DMS53 treated with DMSO at 0.1 percent for 48 hours (cell line): Measurements from ENCODE around the gene BAHD1.

Experiments used
- DNase-seq: peaks from one replicate; lab custom pipeline; 2025; ENCODE audit not compliant: unreplicated experiment; lab: John Stamatoyannopoulos, UW

The BAHD1 gene

DNA sequence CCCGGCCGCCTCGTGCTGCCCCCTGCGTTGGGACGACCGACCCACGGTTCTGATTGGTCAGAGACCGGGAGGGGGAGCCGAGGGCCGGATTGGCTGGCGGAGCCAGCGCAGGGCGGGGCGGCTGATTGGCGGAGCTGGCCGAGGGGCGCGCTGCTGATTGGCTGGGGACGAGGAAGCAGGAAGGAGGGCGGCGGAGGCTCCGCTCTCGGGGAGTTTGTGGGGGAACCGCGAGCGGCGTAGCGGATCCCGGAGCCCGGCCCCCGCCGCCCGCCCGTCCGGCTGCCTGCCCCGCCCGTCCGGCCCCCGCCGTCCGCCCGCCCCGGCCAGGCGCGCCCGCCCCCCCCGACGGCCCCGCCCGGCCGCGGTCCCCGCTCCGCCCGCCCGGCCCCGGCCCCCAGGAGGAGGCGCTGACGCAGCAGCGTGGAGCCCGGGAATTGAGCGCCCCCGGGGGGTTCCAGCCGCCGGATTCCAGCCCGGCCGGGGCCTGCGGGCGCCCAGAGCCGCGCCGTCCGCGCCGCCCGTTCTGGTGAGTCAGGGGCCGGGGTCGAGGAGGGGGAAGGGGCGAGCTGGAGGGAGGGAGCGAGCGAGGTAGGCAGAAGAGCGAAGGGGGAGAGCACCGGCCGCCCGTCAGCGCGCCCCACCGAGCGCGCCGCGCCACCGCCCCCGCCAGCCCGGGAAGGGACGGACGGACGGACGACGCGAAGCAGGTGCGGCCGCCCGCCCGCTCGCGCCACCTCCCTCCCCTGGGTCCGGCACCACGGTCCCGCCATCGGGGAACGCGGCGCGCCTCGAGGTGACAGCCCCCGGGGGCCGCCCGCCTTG lies at the start of gene BAHD1:
Gene BAHD1, plus strand, starts transcription at position 211 of the 822 bp plus-strand sequence. CDS start 17,512 bp downstream, outside the sequence.
- DNase-seq, result peak; percentile 70

DNA sequence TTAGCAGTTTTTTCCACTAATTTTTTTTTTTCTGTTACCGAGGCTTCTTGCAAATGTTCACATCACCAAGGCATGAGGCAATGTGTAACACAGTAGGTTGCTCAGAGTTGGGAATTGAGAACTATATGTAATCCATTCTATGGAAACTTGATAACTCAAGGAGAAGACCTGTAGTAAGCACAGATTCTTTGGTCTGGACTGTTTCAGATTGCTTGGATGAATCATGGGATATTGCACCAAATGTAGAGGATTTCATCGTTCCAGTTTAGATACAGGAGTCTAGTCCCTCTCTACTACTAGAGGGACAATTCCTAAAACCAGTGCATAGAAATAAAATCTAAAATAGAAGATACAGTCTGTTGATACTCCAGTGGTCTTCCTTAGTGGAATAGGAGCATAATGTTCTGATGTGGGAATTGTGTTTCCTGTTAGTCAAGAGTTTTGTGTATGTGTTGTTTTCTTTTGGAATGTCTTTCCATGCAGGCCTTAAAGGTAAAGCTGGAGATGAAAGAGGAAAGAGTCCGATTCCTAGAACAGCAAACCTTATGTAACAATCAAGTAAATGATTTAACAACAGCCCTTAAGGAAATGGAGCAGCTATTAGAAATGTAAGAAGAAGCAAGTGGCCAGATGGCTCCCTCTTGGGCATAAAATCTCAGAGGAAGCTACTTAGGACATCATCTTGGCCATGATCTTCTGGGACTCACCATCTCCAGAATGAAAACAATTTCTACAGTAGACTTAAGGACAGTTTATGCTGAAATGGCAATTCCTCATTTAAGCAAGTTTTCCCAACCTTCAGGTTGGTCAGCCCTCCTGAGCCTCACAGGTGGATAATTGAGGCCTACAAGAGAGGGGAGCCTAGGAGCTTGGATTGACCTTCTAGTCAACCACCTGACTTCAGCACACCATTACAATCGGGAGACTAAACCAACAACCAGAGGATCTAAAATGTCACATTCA lies 47.5 kb upstream of the BAHD1 start:
- DNase-seq, result no peak

DNA sequence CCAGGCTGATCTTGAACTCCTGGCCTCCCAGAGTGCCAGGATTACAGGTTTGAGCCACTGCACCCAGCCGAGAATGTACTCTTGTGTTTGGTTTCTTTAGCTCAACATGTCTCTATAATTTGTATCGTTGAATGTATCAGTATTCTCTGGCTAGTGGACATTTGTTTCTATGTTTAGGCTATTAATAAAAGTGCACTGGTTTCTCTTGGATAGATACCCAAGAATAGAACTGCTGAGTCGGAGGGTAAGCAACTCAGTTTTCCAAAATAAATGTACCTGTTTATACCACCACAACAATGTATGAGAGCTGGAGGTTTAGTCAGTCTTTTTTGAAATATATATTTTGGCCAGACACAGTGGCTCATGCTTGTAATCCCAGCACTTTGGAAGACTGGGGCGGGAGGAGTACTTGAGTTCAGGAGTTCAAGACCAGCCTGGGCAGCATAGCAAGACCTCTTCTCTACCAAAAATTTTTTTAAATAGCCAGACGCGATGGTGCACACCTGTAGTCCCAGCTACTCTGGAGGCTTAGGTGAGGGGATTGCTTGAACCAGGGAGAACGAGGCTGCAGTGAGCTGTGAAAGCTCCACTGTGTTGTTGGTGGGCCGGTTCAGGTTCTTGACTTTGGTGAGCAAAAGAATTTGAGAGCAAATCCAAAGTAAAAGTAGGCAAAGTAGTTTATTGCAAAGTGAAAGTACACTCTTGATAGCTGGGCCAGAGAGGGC lies 42.9 kb upstream of the BAHD1 start:
- DNase-seq, result no peak

DNA sequence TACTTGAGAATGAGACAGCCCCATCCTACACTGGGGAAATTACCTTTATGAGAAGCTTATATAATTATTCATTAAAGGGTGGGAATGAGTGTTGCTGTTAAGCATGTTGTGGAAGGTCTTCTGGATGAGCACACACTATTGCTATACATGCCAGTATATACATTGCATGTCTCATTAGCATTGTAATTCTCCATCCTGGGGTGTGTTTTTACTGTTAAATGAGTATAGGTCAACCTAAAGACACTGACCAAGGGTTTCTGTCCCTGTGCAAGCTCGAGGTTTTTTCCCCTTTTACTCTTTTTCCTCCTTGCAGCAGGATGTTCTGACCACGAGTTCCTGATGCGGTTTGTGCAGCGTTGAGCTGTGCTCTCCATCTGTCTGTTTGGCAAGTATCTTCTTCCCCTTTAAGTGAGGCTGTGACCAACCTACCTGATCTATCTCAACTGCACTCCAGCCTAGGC lies 42.3 kb upstream of the BAHD1 start:
- no peak for DNase-seq

DNA sequence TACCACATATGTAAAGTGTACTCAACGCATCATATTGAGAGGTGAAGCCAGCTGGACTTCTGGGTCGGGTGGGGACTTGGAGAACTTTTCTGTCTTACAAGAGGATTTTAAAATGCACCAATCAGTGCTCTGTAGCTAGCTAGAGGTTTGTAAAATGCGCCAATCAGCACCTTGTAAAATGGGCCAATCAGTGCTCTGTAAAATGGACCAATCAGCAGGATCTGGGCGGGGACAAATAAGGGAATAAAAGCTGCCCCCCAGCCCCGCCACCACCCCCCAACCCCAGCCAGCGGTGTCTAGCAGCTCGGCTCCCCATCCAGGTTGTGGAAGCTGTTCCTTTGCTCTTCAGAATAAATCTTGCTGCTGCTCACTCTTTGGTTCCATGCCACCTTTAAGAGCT lies 41.4 kb upstream of the BAHD1 start:
- no peak for DNase-seq

DNA sequence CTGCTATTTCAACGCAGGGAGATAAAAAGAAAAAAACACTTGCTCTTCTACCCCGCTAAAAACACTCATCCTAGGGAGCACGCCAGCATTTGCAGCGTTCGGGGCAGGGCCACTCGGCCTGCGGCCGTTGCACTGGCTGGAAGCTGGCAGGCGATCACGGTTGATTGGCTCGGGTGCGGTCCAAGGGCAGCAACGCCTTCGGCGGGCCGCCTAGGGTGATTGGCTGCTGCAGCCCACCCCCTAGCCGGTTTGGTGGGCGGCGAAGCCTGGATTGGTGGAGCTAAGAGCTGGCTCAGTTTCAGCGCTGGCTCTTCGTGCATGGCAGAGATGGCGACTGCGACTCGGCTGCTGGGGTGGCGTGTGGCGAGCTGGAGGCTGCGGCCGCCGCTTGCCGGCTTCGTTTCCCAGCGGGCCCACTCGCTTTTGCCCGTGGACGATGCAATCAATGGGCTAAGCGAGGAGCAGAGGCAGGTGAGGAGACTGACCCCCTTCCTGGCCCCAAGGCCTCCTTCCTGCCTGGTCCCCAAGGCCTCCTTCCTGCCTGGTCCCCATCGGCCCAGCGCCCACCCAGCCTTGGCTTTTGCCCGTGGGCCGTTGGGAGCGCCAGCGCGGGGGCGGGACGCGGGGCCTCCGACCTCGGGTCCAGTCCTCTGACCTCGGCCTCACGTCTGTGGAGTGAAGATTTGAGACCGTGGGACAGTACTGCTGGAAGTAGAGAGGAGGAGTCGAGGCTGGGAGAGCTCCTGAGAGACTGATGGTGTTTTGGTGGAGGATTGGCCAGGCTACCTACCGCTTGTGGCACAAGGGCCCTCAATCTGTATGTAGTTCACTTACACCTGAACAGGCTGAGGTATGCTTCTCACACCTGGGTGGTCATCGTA lies 35.0 kb upstream of the BAHD1 start, which contains the start of gene IVD:
Gene IVD, plus strand, starts transcription at position 295 of the 881 bp plus-strand sequence. Its CDS starts 33 bp downstream, at position 328.
- peak; percentile 72 for DNase-seq

DNA sequence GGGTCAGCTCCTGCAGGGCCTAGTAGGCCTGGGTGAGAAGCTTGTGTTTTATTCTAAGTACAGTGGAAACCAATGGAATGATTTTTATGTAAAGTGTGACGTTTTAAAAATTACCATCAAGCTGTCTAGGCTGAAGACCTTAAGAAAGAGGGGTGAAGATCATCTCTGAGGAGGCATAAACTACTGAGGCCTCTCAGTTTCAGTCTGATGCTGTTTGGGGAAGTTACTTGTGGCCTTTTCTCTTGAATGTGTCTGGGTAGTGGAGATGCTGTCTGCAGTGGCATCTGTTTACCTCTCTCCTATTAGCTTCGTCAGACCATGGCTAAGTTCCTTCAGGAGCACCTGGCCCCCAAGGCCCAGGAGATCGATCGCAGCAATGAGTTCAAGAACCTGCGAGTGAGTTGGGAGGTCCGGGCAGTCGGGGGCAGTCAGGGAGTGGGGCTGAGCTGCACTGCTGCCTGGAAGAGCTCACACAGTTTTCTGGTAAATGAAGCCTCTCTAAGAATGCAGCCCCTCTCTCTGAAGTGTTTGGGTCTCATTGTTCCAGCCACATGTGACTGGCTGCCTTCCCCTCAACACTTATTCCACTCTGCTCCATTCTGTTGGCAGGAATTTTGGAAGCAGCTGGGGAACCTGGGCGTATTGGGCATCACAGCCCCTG lies 33.3 kb upstream of the BAHD1 start:
- DNase-seq, result no peak

DNA sequence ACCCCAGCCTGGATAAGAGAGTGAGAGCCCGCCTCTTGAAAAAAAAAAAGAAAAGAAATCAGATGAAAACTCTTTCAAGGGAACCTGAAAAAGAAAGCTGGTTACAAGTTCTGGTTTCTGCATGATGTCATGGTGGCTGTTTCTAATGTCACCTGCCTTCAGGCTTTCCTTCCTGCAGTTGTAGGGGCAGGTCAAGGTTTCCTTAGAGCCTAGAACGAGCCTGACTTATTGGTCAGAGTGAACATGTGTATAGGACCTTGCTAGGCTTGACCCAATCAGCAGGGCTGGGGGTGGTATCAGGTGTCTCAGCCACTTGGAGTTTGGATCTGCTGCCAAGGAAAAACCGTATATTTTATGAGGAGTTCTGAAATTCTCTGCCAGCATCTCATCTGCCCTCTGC lies 31.4 kb upstream of the BAHD1 start:
- no peak for DNase-seq

DNA sequence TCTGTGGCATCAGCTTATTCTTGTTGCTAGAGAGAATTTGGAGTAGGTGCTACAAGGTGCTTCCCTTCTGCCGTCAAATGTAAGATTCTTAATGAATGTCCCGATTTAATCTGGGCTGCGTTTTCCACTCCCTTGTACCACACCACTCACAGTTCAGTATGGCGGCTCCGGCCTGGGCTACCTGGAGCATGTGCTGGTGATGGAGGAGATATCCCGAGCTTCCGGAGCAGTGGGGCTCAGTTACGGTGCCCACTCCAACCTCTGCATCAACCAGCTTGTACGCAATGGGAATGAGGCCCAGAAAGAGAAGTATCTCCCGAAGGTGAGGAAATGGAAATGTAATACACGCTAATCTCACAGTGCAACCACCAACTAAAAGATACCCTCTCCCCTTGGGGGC lies 30.3 kb upstream of the BAHD1 start:
- DNase-seq, result no peak

DNA sequence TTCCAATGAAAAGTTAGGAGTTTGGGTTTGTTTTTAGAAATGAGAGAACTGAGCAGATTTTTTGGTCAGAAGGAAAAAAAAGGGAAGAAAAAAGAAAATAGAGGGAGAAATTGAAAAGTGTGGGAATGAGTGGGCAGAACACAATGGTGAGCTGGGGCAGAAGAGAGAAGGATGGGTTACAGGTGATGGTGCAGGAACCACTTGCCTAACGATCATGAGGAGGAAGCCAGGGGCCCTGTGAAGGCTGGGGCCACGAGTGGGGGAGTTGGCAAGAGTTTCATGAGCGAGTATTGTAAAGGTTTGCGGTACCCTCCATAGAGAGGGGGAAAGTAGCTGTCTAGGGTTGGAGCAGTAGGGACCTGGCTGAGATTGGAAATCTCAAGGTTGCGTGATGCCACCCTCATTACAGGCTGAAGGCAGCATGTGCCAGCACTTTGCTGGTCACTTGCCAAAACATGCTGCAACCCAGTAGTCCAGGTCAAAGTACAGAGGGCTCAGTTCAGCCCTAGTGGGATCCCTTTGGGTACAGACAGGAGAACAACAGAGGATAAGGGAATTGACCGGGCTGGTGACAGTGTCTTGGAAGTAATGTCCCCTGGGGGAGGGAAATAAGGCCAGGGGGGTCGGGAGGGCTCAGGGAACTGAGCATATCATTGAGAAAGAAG lies 28.5 kb upstream of the BAHD1 start:
- DNase-seq, result no peak

DNA sequence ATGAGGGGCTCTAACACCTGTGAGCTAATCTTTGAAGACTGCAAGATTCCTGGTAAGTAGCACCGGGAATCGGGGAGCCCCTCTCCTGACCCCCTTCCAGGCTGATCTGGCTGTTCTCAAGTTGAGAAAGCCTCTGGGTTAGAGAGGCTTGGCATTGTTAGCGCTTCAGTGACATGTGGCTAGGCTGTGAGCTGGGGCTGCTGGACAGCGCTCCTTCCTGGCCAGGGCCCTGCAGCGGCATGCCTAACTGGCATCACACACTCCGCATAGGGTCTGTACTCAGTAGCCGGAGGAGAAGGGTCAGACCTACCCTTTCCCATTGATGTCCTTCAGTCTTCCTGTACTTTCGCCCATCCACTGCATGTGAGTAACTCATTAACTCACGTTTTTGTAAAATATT lies 27.7 kb upstream of the BAHD1 start:
- DNase-seq, result no peak

DNA sequence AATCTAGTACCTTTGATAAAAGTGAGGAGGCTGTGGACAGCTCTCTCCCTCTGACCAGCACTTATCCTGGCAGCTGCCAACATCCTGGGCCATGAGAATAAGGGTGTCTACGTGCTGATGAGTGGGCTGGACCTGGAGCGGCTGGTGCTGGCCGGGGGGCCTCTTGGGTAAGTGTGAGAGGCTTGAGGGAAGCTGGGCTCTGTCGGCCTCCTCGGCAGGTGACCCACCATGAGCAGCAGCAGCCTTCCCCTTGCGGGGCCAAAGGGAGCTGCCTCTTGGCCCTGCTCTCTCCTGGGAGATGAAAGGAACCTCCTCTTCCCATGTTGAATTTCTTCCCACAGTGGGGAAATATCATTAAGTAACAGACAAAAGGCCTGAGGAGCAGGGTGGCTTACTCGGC lies 25.9 kb upstream of the BAHD1 start:
- no peak for DNase-seq

DNA sequence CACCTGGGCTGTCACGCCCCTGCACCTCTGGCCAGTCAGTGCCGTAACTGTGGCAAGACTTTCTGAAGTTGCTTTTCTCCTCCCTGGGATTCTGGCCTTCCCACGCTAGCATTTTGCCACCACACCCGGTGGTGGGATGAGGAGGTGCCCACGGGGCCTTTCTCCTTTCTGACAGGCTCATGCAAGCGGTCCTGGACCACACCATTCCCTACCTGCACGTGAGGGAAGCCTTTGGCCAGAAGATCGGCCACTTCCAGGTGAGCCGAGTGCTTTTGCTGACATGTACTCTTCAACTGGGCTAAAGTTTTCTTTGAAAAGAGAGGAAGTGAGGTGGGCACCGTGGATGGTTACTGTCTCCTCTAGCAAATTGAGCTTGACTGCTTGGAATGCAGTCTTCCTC lies 25.5 kb upstream of the BAHD1 start:
- DNase-seq, result no peak

DNA sequence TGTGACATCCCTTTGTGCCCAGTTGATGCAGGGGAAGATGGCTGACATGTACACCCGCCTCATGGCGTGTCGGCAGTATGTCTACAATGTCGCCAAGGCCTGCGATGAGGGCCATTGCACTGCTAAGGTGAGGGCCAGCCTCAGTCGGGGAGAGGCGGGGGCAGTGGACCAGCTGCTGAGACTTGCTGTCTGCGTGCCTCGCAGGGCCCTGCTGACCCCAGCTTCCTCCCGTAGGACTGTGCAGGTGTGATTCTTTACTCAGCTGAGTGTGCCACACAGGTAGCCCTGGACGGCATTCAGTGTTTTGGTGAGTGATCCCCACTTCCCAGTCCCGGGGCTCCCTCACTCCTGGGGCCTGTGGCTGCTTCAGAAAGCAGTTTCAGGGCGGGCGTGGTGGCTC lies 24.7 kb upstream of the BAHD1 start:
- DNase-seq, result no peak

DNA sequence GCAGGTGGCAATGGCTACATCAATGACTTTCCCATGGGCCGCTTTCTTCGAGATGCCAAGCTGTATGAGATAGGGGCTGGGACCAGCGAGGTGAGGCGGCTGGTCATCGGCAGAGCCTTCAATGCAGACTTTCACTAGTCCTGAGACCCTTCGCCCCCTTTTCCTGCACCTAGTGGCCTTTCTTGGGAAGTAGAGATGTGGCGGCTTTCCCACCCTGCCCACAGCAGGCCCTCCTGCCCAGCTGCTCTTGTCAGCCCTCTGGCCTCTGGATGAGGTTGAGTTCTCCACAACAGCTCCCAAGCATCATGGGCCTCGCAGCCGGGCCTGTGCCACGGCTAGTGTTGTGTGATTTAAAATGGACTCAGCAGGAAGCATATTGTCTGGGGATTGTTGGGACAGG lies 22.6 kb upstream of the BAHD1 start:
- no peak for DNase-seq

DNA sequence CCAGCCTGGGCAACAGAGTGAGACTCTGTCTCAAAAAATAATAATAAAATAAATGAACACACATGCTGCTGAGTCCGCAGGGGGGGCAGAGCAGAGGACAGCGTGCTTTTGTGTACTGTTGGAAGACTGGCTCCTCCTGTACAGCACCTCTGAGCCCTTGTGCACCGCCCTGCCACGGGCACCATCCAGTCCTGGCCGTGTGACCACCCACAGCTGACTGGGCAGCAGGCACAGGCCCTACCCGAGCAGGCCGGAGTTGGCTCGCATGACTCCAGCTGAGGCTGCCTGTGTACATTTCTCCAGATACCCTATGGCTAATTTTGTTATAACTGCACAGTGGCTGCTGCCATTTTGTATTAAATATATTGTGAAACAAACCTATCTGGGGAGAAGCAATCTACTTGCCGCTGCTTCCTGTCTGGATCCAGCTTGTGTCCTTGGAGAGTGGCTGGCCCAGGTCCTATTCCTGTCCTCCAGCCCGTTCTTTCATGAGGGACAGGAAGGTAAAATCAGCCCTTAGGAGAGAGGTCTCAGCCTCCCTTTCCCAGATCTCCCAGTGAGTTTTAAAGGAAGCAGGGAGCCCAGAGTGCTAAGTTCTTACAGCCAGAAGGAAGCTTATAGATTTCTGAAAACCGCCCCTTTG lies 20.6 kb upstream of the BAHD1 start:
- no peak for DNase-seq

DNA sequence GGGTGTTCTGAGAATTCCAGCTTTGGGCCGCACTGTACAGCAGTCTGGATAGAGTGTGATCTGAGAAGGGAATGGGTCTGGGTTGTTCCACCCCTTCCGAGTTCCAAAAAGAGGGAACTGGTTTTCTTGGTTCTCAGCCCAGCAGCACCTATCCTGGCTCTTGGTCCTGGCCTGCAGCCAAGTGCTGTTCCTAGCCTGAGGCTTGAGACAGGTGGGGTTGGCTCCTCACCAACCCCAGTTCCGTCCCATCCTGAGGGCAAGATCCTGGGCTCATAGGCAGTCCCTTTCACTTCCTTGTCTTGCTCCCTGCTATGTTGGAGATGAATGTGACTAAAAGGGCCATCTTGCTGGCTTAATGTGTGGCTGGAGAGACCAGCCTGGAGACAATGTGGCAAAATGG lies 20.0 kb upstream of the BAHD1 start:
- no peak for DNase-seq
